Choroid plexus epithelial cell (primary cell): ENCODE data around the gene TOR4A.

ENCODE experiments used
- DNase-seq: peaks from one replicate; pipeline ENCODE4 v3.0.0-alpha.2; 2010; ENCODE audit warnings: low read depth
- H3K4me3 ChIP-seq: 2 replicates; pipeline ENCODE4 v1.5.1; 2011; ENCODE audit warnings: low read depth, mild to moderate bottlenecking, control low read depth, low read length, moderate library complexity
- CTCF ChIP-seq: conservative IDR thresholded peaks from 2 replicates; pipeline ENCODE4 v1.5.1; 2011; ENCODE audit warnings: low read depth, mild to moderate bottlenecking, control low read depth, inconsistent platforms, low read length, moderate library complexity

TOR4A gene

GRCh38 chr9:137330689-137331088 is 53.2 kb downstream of the TOR4A start:
- no peak for DNase-seq
- no peak for TF ChIP-seq CTCF
- no peak overlapping the region for H3K4me3 ChIP-seq

- no peak for DNase-seq
- no peak for TF ChIP-seq CTCF
- H3K4me3 ChIP-seq, result no peak overlapping the region
Measured at GRCh38 chr9:137331929-137332328, 54.4 kb downstream of the TOR4A start.
